Neural cell (in vitro differentiated cells): ENCODE measurements around the gene PKNOX1.

ENCODE experiments used
- CTCF ChIP-seq: fragments of 450-650 bp; IDR thresholded peaks from 2 replicates; pipeline ENCODE4 v1.5.1; 2014; ENCODE audit warnings: antibody characterized with exemption, mild to moderate bottlenecking, moderate library complexity; ENCODE audit not compliant: poor library complexity, severe bottlenecking
- EP300 ChIP-seq: fragments of 450-650 bp; conservative IDR thresholded peaks from 2 replicates; pipeline ENCODE4 v1.6.1; 2014; ENCODE audit warnings: antibody characterized with exemption, mild to moderate bottlenecking, moderate library complexity; ENCODE audit not compliant: poor library complexity, severe bottlenecking
- POLR2AphosphoS5 ChIP-seq: IDR thresholded peaks from 2 replicates; pipeline ENCODE4 v1.6.1; 2012
- REST ChIP-seq: IDR thresholded peaks from 2 replicates; pipeline ENCODE4 v1.6.1; 2012; ENCODE audit warnings: borderline replicate concordance

- TF ChIP-seq POLR2AphosphoS5, result no peak
- no peak for TF ChIP-seq CTCF
- TF ChIP-seq EP300, result no peak
- no peak for TF ChIP-seq REST
Observed at GRCh38 chr21:42988236-42988965, 14.0 kb downstream of the PKNOX1 start.
